ENCODE measurements around the gene ATXN1.

ATXN1 gene

DNA sequence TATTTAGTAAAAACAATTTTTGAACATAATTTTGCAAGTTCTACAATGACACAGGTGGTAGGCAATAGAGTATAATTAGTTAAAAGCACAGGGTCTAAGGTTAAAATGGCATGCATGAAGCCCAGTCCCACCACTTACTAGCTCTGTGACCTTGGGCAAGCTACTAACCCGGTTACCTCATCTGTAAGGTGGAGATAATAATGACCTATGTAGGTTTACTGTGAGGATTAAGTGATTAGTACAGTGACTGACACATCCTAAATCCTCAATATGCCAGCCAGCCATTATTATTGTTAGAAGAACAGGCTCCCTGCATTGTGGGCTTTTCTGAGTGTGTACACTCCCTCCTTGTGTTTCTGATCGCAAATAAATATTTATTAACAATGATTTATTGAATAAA lies 26.2 kb downstream of the ATXN1 start:
- H3K4me3 Mint-ChIP-seq, result no peak overlapping the region
- no peaks in the 10 kb centered on the region for H3K9me3 Mint-ChIP-seq
- no peaks in the 10 kb centered on the region for H3K27me3 Mint-ChIP-seq (ENCODE audit: low read depth, poor library complexity)
- no peak overlapping the region for H3K27ac Mint-ChIP-seq
- TF ChIP-seq, protein P1, sequence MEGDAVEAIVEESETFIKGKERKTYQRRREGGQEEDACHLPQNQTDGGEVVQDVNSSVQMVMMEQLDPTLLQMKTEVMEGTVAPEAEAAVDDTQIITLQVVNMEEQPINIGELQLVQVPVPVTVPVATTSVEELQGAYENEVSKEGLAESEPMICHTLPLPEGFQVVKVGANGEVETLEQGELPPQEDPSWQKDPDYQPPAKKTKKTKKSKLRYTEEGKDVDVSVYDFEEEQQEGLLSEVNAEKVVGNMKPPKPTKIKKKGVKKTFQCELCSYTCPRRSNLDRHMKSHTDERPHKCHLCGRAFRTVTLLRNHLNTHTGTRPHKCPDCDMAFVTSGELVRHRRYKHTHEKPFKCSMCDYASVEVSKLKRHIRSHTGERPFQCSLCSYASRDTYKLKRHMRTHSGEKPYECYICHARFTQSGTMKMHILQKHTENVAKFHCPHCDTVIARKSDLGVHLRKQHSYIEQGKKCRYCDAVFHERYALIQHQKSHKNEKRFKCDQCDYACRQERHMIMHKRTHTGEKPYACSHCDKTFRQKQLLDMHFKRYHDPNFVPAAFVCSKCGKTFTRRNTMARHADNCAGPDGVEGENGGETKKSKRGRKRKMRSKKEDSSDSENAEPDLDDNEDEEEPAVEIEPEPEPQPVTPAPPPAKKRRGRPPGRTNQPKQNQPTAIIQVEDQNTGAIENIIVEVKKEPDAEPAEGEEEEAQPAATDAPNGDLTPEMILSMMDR (IDR thresholded peaks at IDR 0.05), result no peak
- no peak for DNase-seq
- H3K36me3 Mint-ChIP-seq (ENCODE audit: low read depth), result no peaks in the 10 kb centered on the region
- peaks cover 52% of the 10 kb centered on the region for H3K4me1 Mint-ChIP-seq

DNA sequence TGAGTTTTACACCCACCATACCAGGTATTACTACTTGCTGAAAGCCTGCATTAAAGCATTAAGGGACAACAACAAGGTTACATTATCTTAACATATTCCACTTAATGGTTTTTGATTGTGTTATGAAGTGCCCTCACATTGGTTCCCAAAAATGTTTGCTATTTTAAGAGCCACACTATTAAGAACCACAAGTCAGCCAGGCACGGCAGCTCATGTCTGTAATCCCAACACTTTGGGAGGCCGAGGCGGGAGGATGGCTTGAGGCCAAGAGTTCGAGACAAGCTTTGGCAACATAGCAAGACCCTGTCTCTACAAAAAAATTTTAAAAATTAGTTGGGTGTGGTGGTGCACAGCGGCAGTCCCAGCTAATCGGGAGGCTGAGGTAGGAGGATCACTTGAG lies 28.2 kb downstream of the ATXN1 start:
- Mint-ChIP-seq H3K36me3 (ENCODE audit: low read depth) (no peaks in the 10 kb centered on the region), H3K27me3 (ENCODE audit: low read depth, poor library complexity) (no peaks in the 10 kb centered on the region), H3K4me3 (no peak overlapping the region), H3K9me3 (no peaks in the 10 kb centered on the region), H3K27ac (no peak overlapping the region), H3K4me1 (peaks cover 59% of the 10 kb centered on the region)
- DNase-seq, result no peak
- TF ChIP-seq, protein P1 (IDR thresholded peaks at IDR 0.05), result no peak

DNA sequence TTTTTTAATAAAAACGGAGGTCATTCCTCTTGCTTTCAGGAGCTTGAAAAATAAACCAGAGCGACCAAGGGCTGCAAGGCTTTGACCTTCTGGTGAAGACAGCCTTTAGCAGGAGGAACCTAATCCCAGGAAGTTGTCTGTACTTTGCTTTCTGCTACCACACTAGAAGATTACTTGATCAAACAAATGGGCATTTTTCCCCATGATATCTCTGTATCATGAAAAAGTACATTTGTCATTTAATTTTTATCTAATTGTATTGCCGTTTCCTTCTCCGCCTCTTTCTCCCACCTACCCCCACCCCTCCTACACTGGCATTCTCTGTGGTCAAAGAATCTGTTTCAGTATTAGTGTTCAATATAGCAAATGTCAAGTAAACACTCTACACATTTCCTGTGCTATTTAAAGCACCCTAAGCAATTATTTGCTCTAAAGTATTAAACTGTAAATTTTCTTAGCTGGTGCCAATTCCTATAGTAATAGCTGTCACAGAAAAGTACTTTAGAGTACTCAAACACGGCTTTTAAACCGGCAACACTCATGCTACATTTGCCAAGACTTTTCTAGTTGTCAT lies 29.7 kb downstream of the ATXN1 start:
- no peak for DNase-seq
- peaks cover 59% of the 10 kb centered on the region for H3K4me1 Mint-ChIP-seq
- TF ChIP-seq, protein P1 (IDR thresholded peaks at IDR 0.05), result no peak
- no peaks in the 10 kb centered on the region for H3K36me3 Mint-ChIP-seq (ENCODE audit: low read depth)
- H3K9me3 Mint-ChIP-seq, result no peaks in the 10 kb centered on the region
- H3K27ac Mint-ChIP-seq, result no peak overlapping the region
- H3K27me3 Mint-ChIP-seq (ENCODE audit: low read depth, poor library complexity), result no peaks in the 10 kb centered on the region
- no peak overlapping the region for H3K4me3 Mint-ChIP-seq

DNA sequence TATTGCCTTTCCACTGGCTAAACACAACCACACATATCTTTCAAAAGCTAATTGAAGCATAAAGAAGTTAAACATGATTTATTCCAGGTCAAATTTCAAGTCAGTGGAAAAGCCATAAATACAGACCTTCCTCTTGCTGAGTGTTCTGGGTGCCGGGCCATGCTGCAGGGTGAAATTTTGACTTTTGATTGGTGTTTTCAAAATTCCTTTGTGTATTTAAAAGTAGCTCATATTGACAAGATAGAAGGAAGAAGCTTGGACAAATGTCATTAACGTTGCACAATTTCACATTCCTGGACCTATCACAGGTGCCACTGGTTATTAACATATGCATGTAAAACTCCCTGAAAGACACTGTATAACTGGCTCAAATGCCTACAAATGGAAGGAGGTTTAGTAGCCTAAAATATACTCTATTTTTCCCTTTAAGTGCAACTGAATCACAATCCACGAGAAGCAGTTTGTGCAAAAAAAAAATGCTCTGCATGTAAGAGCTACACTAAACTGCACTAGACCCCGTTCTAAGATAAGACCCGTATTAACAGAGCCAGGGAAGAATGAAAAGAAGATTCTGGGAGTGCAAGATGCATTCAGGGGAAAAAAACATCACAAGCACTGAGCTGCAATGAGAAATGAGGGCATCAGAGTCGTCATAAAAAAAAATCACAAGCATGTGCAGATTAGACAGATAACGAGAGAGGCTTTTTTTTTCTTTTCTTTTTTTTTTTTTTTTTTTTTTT lies 30.4 kb downstream of the ATXN1 start:
- peak overlapping the region; percentile 37 for H3K4me3 Mint-ChIP-seq
- H3K4me1 Mint-ChIP-seq, result peaks cover 64% of the 10 kb centered on the region
- no peaks in the 10 kb centered on the region for H3K36me3 Mint-ChIP-seq (ENCODE audit: low read depth)
- TF ChIP-seq, protein P1 (IDR thresholded peaks at IDR 0.05), result no peak
- H3K9me3 Mint-ChIP-seq, result no peaks in the 10 kb centered on the region
- peak overlapping the region; percentile 72 for H3K27ac Mint-ChIP-seq
- DNase-seq, result peak; percentile 9
- no peaks in the 10 kb centered on the region for H3K27me3 Mint-ChIP-seq (ENCODE audit: low read depth, poor library complexity)

DNA sequence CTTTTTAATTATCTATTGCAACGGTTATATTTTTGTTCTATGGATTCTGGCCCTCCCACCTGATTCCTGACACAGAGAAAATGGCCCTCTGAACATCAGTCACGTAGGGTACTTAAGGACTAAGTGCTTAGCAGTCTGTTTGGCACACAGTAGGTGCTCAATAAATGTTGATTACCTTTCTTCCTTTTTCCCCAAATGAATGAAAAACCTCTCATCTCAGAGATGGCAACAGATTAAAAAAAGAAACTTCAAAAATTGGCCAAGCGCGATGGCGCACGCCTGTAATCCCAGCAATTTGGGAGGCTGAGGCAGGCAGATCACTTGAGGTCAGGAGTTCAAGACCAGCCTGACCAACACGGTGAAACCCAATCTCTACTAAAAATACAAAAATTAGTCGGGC lies 31.5 kb downstream of the ATXN1 start:
- no peak overlapping the region for H3K4me3 Mint-ChIP-seq
- no peaks in the 10 kb centered on the region for H3K9me3 Mint-ChIP-seq
- no peaks in the 10 kb centered on the region for H3K36me3 Mint-ChIP-seq (ENCODE audit: low read depth)
- no peak overlapping the region for H3K27ac Mint-ChIP-seq
- TF ChIP-seq, protein P1 (IDR thresholded peaks at IDR 0.05), result no peak
- H3K4me1 Mint-ChIP-seq, result peaks cover 76% of the 10 kb centered on the region
- no peaks in the 10 kb centered on the region for H3K27me3 Mint-ChIP-seq (ENCODE audit: low read depth, poor library complexity)
- DNase-seq, result no peak
